Right lung (tissue), 5 donors: Measurements from ENCODE around the gene BABAM2. TPM values are rescaled to one million over a fixed set of nuclear protein-coding genes. Genes with fewer than 3 reads are reported as not detected.
A peak's percentile ranks its signal among the peaks of the same experiment; 100 is the strongest.

Experiments used
- DNase-seq, 2 donors: peaks; one replicate each; pipeline ENCODE4 v3.0.0-alpha.2; 2013
- polyA plus RNA-seq, 5 donors: library from polyadenylated mRNA; unstranded; fragments of 120-200 nt; gene quantifications; one replicate each; pipeline versions ENCODE4 v1.2.1 to v1.2.3, GENCODE V29; 2013; ENCODE audit warnings: inconsistent platforms in 1 of 5, low replicate concordance in 1 of 5; ENCODE audit not compliant: insufficient read length in 5 of 5, insufficient read depth in 1 of 5

Gene BABAM2
- polyA plus RNA-seq, 5 donors, result 26.9 to 29.0 (median 27.3) TPM

GRCh38 chr2:27907547-27907946, 17.0 kb downstream of the BABAM2 start:
- no peak for DNase-seq

- no peak for DNase-seq
Measured at GRCh38 chr2:27909901-27910300, 19.4 kb downstream of the BABAM2 start.

GRCh38 chr2:27911458-27912210, 21.1 kb downstream of the BABAM2 start:
- no peak for DNase-seq

- DNase-seq, result no peak
Measured at GRCh38 chr2:27912512-27912911, 22.0 kb downstream of the BABAM2 start.

GRCh38 chr2:27914041-27914804, 23.7 kb downstream of the BABAM2 start:
- no peak for DNase-seq

GRCh38 chr2:27914805-27915175, 24.3 kb downstream of the BABAM2 start:
- DNase-seq, result no peak

GRCh38 chr2:27915191-27915590, 24.7 kb downstream of the BABAM2 start:
- no peak for DNase-seq

- no peak for DNase-seq
Measured at GRCh38 chr2:27915874-27916273, 25.3 kb downstream of the BABAM2 start.

GRCh38 chr2:27916293-27916995, 25.9 kb downstream of the BABAM2 start:
- no peak for DNase-seq

- peak; percentile 33 to 34 for DNase-seq
Measured at GRCh38 chr2:27920148-27920885, 29.8 kb downstream of the BABAM2 start.

GRCh38 chr2:27921424-27921823, 30.9 kb downstream of the BABAM2 start:
- no peak for DNase-seq

GRCh38 chr2:27921880-27922547, 31.5 kb downstream of the BABAM2 start:
- DNase-seq, result no peak

GRCh38 chr2:27922842-27923241, 32.3 kb downstream of the BABAM2 start:
- DNase-seq, result no peak

GRCh38 chr2:27925766-27926472, 35.4 kb downstream of the BABAM2 start:
- DNase-seq, result no peak

GRCh38 chr2:27929916-27930486, 39.5 kb downstream of the BABAM2 start:
- no peak for DNase-seq

GRCh38 chr2:27931361-27931950, 40.9 kb downstream of the BABAM2 start:
- no peak for DNase-seq

- DNase-seq, result no peak
Measured at GRCh38 chr2:27932396-27932795, 41.9 kb downstream of the BABAM2 start.

- DNase-seq, result no peak
Measured at GRCh38 chr2:27935026-27935425, 44.5 kb downstream of the BABAM2 start.

GRCh38 chr2:27940090-27940671, 49.7 kb downstream of the BABAM2 start:
- DNase-seq, result no peak

- no peak for DNase-seq
Measured at GRCh38 chr2:27940982-27941381, 50.5 kb downstream of the BABAM2 start.
